Measurements from ENCODE around the gene TSPAN31. TPM values are rescaled to one million over a fixed set of nuclear protein-coding genes. Genes with fewer than 3 reads are reported as not detected.
"Not testable (repeated sequence)": the region's sequence is repeated elsewhere in the genome, so short reads cannot be mapped to it uniquely, and the experiment has no call there.

The TSPAN31 gene
- total and polyA plus RNA-seq, 4 donors: 27.4 to 40.6 (median 34.5) TPM

DNA sequence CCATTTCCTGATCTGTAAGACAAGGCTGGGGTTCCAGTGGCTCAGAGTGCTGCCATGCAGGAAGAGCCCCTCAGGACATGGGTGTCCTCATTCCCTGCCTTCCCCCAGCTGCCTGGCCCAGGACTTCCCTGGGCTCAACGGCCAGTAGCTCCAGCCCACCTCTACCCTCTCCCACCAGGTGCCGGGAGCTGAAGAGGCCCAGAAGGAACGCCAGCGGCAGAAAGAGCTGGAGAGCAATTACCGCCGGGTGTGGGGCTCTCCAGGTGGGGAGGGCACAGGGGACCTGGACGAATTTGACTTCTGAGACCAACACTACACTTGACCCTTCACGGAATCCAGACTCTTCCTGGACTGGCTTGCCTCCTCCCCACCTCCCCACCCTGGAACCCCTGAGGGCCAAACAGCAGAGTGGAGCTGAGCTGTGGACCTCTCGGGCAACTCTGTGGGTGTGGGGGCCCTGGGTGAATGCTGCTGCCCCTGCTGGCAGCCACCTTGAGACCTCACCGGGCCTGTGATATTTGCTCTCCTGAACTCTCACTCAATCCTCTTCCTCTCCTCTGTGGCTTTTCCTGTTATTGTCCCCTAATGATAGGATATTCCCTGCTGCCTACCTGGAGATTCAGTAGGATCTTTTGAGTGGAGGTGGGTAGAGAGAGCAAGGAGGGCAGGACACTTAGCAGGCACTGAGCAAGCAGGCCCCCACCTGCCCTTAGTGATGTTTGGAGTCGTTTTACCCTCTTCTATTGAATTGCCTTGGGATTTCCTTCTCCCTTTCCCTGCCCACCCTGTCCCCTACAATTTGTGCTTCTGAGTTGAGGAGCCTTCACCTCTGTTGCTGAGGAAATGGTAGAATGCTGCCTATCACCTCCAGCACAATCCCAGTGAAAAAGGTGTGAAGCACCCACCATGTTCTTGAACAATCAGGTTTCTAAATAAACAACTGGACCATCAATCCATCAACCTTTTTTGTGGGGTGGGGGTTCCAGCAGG is 23.9 kb upstream of the TSPAN31 start:
- intact Hi-C loops (cut with DNase I): no loop called here
- no peak for DNase-seq
- Histone ChIP-seq H3K4me3 (ENCODE audit: low read length in 2 of 2) (no peak overlapping the region), H3K9me3 (ENCODE audit: control insufficient read depth, low read length) (no peaks in the 10 kb centered on the region), H3K4me1 (ENCODE audit: control insufficient read depth in 1 of 2, insufficient read depth in 2 of 2, low read length in 2 of 2) (no peaks in the 10 kb centered on the region), H3K36me3 (ENCODE audit: control insufficient read depth in 1 of 2, insufficient read depth in 2 of 2, low read length in 1 of 2) (peaks cover 3 to 15% of the 10 kb centered on the region in 2 donors), H3K27ac (ENCODE audit: low read depth in 1 of 2, low read length in 2 of 2) (no peak overlapping the region), H3K27me3 (ENCODE audit: control insufficient read depth in 1 of 2, insufficient read depth in 2 of 2, low read length in 1 of 2) (no peaks in the 10 kb centered on the region)
- ATAC-seq (ENCODE audit: low FRiP score): no peak
- WGBS, 2 donors: 84 to 88% methylated on average over 11 of the region's 11 CpGs

DNA sequence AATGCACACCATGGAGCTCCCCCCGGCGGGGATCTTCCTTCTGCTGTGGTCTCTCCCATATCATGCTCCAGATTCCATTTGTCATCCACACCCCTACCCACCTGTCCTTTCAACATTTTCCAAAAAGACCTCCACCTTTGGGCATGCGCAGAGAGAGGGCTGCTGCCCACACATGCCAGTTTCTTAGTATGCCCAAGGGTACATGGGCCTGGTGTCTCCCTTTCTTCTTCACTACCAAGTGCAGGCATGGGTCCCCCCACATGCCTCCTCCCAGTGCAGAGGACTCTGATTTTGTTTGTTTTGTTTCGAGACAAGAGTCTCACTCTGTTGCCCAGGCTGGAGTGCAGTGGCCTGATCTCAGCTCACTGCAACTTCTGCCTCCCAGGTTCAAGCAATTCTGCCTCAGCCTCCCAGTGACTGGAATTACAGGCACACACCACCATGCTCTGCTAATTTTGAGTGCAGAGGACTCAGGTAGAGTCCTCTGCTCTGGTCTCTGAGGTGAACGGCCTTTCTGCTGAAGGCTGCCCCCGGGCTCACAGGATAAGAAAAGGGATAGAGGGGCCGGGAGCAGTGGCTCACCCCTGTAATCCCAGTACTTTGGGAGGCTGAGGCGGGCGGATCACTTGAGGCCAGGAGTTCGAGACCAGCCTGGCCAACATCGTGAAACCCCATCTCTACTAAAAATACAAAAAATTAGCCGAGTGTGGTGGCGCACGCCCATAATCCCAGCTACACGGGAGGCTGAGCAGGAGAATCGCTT is 22.8 kb upstream of the TSPAN31 start:
- 93 to 94% methylated on average over 16 of the region's 16 CpGs for WGBS, 2 donors
- DNase-seq; ATAC-seq (ENCODE audit: low FRiP score); H3K27ac ChIP-seq (ENCODE audit: low read depth in 1 of 2, low read length in 2 of 2); H3K4me1 ChIP-seq (ENCODE audit: control insufficient read depth in 1 of 2, insufficient read depth in 2 of 2, low read length in 2 of 2); H3K36me3 ChIP-seq (ENCODE audit: control insufficient read depth in 1 of 2, insufficient read depth in 2 of 2, low read length in 1 of 2); H3K9me3 ChIP-seq (ENCODE audit: control insufficient read depth, low read length); H3K4me3 ChIP-seq (ENCODE audit: low read length in 2 of 2); H3K27me3 ChIP-seq (ENCODE audit: control insufficient read depth in 1 of 2, insufficient read depth in 2 of 2, low read length in 1 of 2); intact Hi-C loops (cut with DNase I): not testable (repeated sequence)

DNA sequence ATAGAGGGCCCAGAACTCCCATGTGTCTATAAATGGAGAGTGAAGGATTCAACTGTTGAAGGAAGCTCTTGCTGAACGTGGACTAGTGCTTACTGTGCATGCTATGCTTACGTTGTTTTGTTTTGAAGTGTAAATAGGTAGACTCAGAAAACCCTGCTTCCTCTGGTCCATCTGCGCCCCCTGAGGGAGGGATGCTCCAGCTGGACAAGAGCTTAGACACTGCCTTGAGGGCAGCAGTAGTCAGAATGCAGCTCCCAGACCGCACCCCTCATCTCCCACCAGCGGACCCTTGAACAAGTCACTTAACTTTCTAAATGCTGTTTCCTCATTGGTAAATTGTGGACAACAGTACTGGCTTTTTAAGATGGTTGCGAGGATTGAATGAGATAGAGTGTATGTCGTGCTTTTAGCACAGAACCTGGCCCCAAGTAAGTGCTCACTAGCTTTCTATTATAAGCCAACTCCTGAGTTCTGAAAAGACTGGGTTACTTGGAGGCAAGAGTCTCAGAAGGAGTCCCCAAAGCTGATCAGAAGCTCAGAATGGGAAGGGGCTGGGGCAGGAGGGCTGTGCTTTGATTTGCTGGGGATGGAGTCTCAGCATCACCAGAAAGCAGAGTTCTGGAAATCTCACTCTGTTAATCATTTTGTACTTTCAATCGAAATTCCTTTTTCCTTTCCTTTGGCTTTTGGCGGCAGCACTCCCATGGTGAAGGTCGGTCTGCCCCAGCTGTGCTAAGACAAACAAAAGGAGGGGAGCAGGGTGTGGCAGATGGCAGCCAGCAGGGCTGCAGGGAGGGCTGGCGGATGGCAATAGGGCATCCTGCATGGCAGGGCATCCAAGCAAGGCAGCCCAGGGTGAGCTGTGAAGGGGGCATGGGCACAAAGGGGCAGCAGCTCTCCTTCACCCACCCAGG is 21.9 kb upstream of the TSPAN31 start:
- ATAC-seq (ENCODE audit: low FRiP score): no peak
- no peak overlapping the region for H3K4me3 ChIP-seq (ENCODE audit: low read length in 2 of 2)
- DNase-seq: no peak
- H3K4me1 ChIP-seq (ENCODE audit: control insufficient read depth in 1 of 2, insufficient read depth in 2 of 2, low read length in 2 of 2): no peaks in the 10 kb centered on the region
- peaks cover 0 to 6% of the 10 kb centered on the region in 2 donors for H3K36me3 ChIP-seq (ENCODE audit: control insufficient read depth in 1 of 2, insufficient read depth in 2 of 2, low read length in 1 of 2)
- no peak overlapping the region for H3K27ac ChIP-seq (ENCODE audit: low read depth in 1 of 2, low read length in 2 of 2)
- H3K27me3 ChIP-seq (ENCODE audit: control insufficient read depth in 1 of 2, insufficient read depth in 2 of 2, low read length in 1 of 2): no peaks in the 10 kb centered on the region
- intact Hi-C loops (cut with DNase I): no loop called here
- 57 to 62% methylated on average over 10 to 11 of the region's 11 CpGs for WGBS, 2 donors
- H3K9me3 ChIP-seq (ENCODE audit: control insufficient read depth, low read length): no peaks in the 10 kb centered on the region

DNA sequence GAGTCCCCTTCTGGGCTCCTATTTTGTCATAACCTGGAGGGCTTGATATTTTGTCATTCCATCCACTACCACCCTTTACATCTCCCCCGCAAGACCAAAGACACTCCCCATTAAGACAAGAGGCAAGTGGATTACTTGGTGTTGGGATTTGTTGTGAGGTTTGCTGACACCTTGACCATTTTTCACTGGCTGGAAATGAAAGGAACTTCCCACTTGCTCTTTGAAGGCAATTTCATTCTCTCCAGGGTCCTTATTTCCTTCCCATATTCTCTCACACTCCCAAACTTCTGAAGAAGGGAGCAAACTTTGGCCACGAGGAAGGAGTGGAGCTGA is 21.2 kb upstream of the TSPAN31 start:
- Histone ChIP-seq H3K9me3 (ENCODE audit: control insufficient read depth, low read length) (no peaks in the 10 kb centered on the region), H3K4me3 (ENCODE audit: low read length in 2 of 2) (no peak overlapping the region), H3K36me3 (ENCODE audit: control insufficient read depth in 1 of 2, insufficient read depth in 2 of 2, low read length in 1 of 2) (peaks cover 0 to 4% of the 10 kb centered on the region in 2 donors), H3K27me3 (ENCODE audit: control insufficient read depth in 1 of 2, insufficient read depth in 2 of 2, low read length in 1 of 2) (no peaks in the 10 kb centered on the region), H3K4me1 (ENCODE audit: control insufficient read depth in 1 of 2, insufficient read depth in 2 of 2, low read length in 2 of 2) (no peaks in the 10 kb centered on the region), H3K27ac (ENCODE audit: low read depth in 1 of 2, low read length in 2 of 2) (no peak overlapping the region)
- intact Hi-C loops (cut with DNase I): no loop called here
- 64 to 65% methylated on average over 2 of the region's 2 CpGs for WGBS, 2 donors
- ATAC-seq (ENCODE audit: low FRiP score) (no peak), DNase-seq (no peak)

DNA sequence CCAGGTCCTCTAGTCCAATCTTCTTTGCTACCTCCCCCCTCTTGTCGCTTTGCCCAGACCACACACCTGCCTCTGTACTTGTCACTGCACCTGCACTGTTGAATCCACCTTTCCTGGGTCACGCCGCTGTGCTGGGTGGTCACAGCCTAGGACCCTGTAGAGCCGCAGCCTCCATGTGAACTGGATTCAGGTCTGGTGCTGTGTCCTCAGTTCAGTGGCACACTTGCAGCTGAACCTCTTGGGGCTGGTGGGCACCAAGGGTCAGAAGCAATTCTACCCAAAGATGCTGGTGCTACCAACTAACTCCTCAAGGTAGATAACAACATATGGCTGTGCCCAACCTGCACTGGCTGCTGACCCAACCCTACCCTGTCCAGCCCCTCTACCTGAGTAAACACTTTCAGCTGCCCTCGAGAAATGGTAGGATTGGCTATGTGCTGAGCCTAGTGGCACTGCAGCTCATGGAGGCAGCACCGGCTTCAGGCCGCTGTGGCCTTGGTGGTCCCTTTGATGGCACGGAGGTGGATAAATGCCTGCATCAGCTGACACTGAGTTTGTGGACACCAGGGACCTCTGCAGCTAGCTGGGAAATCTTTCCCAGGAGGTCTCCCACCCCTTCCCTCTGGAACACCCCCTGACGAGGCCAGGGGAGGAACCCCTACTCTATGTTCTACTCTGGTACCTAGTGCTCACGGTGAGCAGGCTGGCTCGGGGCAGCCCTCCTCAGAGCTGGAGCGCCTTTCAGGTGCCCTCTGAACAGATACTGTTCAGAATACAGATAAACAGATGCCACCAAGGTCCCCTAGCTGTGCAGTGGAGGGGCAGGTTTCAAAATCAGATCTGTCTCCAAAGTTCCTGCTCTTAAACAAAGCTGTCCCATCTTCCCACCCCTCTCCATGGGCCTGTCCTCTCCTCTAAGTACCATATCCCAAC is 20.6 kb upstream of the TSPAN31 start:
- WGBS, 2 donors: 82% methylated on average over 12 of the region's 12 CpGs
- peaks cover 0 to 4% of the 10 kb centered on the region in 2 donors for H3K36me3 ChIP-seq (ENCODE audit: control insufficient read depth in 1 of 2, insufficient read depth in 2 of 2, low read length in 1 of 2)
- peak in 1 of 2 donors; percentile 49 for DNase-seq

DNA sequence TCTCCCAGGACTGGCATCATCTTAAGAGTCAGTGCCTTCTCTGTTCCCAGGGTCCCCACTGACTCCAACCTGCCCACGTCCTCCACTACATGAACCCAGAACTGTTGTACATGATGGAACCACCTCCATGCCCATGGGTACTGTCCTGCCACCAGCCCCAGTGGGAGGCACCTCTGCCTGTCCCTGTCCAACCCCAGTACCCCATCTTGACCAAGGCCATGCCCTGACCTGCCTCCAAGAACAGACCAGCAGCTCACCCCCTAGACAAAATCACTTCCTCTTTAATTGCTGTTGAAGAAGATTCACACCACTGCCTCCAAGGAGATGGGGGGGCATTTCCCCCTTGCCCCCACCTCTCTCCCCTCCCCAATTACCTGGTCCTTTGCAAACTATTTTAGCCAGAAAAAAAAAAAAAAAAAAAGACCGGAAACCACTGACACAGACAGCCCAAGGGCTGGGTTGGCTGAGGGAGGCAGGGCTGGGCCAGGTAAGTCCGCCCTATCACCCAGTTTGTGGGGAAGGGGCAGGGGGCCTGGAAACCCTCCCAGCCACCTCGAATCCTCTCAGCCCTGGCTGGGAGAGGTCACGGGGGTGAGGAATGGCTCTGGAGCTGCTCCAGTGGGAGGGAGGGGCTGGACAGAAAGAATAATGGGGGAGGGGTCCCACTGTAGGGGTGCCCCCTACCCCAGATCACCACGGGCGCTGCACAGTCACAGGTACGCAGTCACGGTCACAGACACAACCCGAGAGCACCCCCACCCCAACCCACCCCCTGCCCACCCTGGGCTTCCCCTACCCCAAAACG is 19.7 kb upstream of the TSPAN31 start:
- DNase-seq (no peak), ATAC-seq (ENCODE audit: low FRiP score) (no peak)
- intact Hi-C loops (cut with DNase I): no loop called here
- H3K4me1 ChIP-seq (ENCODE audit: control insufficient read depth in 1 of 2, insufficient read depth in 2 of 2, low read length in 2 of 2): no peaks in the 10 kb centered on the region
- no peaks in the 10 kb centered on the region for H3K9me3 ChIP-seq (ENCODE audit: control insufficient read depth, low read length)
- no peaks in the 10 kb centered on the region for H3K27me3 ChIP-seq (ENCODE audit: control insufficient read depth in 1 of 2, insufficient read depth in 2 of 2, low read length in 1 of 2)
- no peak overlapping the region for H3K27ac ChIP-seq (ENCODE audit: low read depth in 1 of 2, low read length in 2 of 2)
- no peak overlapping the region for H3K4me3 ChIP-seq (ENCODE audit: low read length in 2 of 2)
- 44 to 52% methylated on average over 6 to 11 of the region's 11 CpGs for WGBS, 2 donors
- H3K36me3 ChIP-seq (ENCODE audit: control insufficient read depth in 1 of 2, insufficient read depth in 2 of 2, low read length in 1 of 2): peaks cover 0 to 4% of the 10 kb centered on the region in 2 donors

More for the DNA sequence above, 20.6 kb upstream of the TSPAN31 start:
- ATAC-seq (ENCODE audit: low FRiP score): no peak
- H3K27me3 ChIP-seq (ENCODE audit: control insufficient read depth in 1 of 2, insufficient read depth in 2 of 2, low read length in 1 of 2): no peaks in the 10 kb centered on the region
- no peaks in the 10 kb centered on the region for H3K4me1 ChIP-seq (ENCODE audit: control insufficient read depth in 1 of 2, insufficient read depth in 2 of 2, low read length in 2 of 2)
- no peaks in the 10 kb centered on the region for H3K9me3 ChIP-seq (ENCODE audit: control insufficient read depth, low read length)
- no peak overlapping the region for H3K27ac ChIP-seq (ENCODE audit: low read depth in 1 of 2, low read length in 2 of 2)
- intact Hi-C loops (cut with DNase I): no loop called here
- H3K4me3 ChIP-seq (ENCODE audit: low read length in 2 of 2): no peak overlapping the region

DNA sequence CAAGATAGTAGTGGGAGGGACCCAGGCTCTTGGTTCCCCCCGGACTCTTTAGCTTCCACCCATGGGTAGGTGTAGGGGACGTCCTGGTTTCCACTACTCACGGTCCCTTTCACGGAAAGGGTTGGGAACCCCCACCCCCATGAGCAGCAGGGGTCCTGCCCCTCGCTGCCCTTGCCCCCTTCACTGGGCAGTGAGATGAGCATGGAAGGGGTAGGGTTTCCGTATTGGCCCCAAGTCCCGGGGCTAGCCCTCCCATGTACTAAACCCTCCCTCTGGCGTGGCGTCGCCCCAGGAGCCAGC is 19.0 kb upstream of the TSPAN31 start:
- no peaks in the 10 kb centered on the region for H3K9me3 ChIP-seq (ENCODE audit: control insufficient read depth, low read length)
- H3K27me3 ChIP-seq (ENCODE audit: control insufficient read depth in 1 of 2, insufficient read depth in 2 of 2, low read length in 1 of 2): no peaks in the 10 kb centered on the region
- DNase-seq (no peak), ATAC-seq (ENCODE audit: low FRiP score) (no peak)
- 6 to 8% methylated on average over 10 of the region's 10 CpGs for WGBS, 2 donors
- H3K27ac ChIP-seq (ENCODE audit: low read depth in 1 of 2, low read length in 2 of 2): no peak overlapping the region
- intact Hi-C loops (cut with DNase I): no loop called here
- H3K4me1 ChIP-seq (ENCODE audit: control insufficient read depth in 1 of 2, insufficient read depth in 2 of 2, low read length in 2 of 2): no peaks in the 10 kb centered on the region
- peak overlapping the region in 1 of 2 donors; percentile 34 for H3K4me3 ChIP-seq (ENCODE audit: low read length in 2 of 2)
- H3K36me3 ChIP-seq (ENCODE audit: control insufficient read depth in 1 of 2, insufficient read depth in 2 of 2, low read length in 1 of 2): peaks cover 0 to 2% of the 10 kb centered on the region in 2 donors
